GM18499 (cell line): Measurements from ENCODE around the gene NEURL1B.

Source experiments
- ATAC-seq: cut with Tn5 transposase; IDR thresholded peaks from one replicate; pipeline ENCODE4 v1.9.1; 2021; ENCODE audit warnings: moderate number of reproducible peaks; ENCODE audit not compliant: insufficient read depth, unreplicated experiment

The NEURL1B gene

DNA sequence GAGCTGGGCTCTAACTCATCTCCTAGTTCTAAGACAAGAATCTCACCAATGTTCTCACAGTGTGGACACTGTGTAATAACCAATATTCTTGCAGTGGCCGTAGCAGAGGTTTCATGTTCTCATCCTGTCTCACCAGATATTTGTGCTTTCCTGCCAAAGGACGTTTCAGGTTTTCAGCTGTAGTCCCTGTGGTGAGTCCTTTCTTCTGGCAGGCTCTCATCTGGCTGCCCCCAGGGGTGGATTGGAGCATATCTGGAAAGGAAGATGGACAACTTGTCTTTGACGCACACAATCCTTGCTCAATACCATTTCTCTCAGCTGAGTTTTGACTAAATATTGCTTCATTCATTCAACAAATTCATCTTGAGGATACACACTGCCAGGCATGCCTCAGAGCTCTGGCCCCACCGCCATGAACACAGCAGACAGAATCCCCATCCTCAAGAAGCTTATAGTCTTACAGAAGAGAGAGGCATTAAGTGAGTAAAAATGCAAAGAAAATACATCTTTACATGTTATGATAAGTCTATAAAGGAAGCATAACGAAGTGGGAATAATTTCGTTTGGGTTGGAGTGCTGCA, 33.8 kb upstream of the NEURL1B start:
- no peak for ATAC-seq

GRCh38 chr5:172608773-172609172, 32.3 kb upstream of the NEURL1B start:
- ATAC-seq, result no peak

DNA sequence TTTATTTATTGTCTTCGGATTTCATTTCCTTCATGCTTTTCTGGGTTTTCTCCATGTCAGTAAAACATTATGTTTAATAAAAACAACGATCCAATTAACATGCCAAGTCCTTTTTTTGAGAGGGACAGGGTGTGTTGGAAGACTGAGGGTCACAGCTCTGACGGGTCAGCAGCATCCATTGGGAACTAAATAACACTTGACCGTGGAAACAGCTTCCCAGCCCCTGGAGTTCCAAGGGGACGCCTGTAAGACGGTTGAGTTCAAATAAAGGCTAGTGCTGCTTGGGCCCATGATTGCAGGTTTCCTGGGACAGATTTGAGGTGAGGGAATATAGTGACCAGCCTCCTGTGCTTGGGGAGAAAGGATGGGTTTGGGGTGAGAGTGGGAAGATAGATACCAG, 30.4 kb upstream of the NEURL1B start:
- ATAC-seq, result no peak

GRCh38 chr5:172611913-172612312, 29.1 kb upstream of the NEURL1B start:
- no peak for ATAC-seq

- ATAC-seq, result no peak
Observed at GRCh38 chr5:172612771-172613170, 28.3 kb upstream of the NEURL1B start.

GRCh38 chr5:172616136-172616535, 24.9 kb upstream of the NEURL1B start:
- ATAC-seq, result no peak

DNA sequence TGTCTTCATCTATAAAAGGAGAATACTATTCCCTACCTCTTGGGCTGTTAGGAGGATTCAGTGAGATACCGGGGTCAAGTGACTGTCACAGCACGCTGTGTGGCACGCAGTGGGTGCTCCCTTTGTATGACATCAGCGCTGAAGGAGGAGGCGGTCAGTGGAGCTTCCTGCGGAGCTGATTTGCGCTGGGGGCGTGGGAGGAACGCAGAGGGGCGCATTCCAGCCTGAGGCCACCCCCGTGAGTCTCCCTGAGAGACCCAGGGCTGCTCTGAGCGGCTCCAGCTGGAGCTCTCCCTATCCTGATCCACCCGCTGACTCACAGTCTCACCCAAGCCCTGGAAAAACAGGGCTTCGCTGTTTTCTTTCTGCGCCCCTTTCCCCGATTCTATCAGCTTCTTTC, 24.3 kb upstream of the NEURL1B start:
- ATAC-seq, result no peak

DNA sequence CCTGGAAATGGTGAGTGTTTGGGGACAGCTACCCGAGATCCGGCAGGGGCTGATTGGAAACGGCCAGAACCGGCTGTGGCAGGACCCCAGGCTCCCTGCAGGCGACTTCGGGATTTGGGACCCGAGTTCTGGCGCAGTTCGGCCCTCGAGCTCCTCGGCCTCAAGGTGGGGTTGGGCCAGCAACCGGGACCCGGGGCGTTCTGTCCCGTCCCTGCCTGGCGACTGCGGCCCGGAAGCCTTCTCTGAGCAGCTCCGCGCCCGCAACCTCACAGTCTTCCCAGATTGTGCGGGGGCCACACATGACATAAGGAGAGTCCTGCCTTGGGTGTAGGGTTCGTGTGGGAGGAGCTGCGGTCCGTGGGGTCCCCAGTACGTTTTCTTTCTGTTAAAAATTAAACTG, 23.2 kb upstream of the NEURL1B start:
- ATAC-seq, result no peak

- no peak for ATAC-seq
Observed at GRCh38 chr5:172618574-172619365, 22.3 kb upstream of the NEURL1B start.

- no peak for ATAC-seq
Observed at GRCh38 chr5:172620506-172620905, 20.6 kb upstream of the NEURL1B start.

- ATAC-seq, result no peak
Observed at GRCh38 chr5:172622091-172623046, 18.7 kb upstream of the NEURL1B start.

- no peak for ATAC-seq
Observed at GRCh38 chr5:172623313-172623980, 17.6 kb upstream of the NEURL1B start.

- no peak for ATAC-seq
Observed at GRCh38 chr5:172624083-172624995, 16.7 kb upstream of the NEURL1B start.

DNA sequence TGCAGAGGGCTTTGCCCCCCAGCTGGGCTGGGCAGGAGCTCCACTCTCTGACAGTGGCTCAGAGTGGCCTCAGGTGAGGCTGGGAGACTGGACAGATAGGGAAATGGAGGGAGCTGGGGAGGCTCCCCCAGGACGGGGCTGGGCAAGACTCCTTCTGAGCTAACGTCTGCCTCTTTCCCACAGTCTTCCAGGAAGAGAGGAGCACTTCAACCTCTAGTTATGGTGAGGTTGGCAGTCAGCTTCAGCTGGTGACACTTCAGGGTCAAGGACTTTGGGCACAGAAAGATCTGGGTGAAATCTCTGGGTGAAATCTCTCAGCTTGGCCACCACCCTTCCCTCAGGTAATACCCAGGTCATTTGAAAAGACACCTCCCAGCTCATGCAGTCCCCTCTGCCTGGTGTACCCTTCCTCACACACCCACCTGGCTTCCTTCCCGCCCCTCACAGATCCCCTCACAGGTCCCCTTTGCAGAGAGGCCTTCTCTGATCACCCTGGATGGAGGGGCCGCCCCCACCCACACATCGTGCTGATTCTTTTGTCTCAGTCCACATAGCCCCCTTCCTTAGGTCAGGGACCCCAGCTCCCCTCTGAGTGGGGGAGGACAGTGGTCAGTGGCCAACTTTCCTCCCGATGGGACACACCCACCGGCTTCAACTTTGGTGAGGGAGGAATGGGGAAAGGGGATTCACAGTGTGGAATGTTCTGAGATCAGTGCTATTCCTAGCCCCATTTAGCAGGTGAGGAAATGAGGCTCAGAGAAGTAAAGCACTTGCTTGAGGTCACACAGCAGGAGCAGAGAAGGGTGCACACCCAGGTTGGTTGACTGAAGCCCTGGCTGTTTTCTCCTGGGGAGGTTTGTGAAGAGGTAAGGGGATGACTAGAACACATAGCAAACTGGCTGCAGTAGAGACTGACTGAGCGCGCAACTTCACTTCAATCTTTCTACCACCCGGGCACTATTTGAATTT, 15.8 kb upstream of the NEURL1B start:
- ATAC-seq, result no peak

DNA sequence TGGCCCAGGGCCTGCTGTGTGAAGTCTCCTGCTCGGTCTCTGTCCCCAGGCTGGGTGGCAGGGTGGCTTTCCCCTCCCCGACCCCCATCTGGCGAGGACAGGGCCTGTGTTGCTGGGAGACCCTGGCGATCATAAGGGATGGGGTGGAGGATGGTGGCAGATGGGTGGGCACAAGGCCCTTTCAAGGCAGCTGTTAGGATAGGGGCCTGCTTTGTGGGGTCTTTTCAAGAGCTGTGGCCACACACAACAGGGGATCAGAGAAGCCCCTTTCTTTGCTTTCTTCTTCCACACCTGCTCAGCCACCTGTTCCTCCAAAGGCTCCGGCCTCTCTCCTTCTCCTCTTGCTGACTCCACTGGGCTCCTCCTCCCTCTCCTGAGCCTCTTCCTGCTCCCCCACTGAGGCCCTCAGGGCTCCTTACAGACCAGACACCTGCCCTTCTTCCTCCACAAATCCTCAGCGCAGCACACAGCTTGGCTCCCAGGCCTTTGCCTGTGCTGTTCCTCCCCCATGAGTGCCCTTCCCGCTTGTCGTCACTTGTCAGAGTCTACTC, 15.0 kb upstream of the NEURL1B start:
- no peak for ATAC-seq

GRCh38 chr5:172630082-172630481, 11.0 kb upstream of the NEURL1B start:
- ATAC-seq, result no peak

DNA sequence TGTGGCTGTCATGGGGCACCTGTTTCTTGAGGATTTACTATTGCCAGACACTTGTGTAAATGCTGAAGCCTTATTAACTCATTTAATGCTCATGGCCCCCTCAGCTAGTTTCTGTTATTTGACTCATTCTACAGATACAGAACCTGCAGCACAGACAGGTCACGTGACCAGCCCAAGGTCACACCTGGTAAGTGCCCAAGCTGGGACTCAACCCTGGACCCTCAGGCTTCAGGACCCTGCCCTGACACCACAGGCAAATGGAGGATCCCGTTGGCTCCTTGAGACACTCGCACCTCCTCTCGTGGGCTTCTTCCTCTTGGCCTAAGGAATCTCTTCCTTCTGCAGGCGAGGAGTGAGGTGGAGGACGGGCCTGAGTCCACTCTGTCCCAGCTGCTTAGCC, 10.6 kb upstream of the NEURL1B start:
- no peak for ATAC-seq

GRCh38 chr5:172630986-172631385, 10.1 kb upstream of the NEURL1B start:
- ATAC-seq, result no peak
